ENCODE results near the gene TCF23.
"Not testable (repeated sequence)": the region's sequence is repeated elsewhere in the genome, so short reads cannot be mapped to it uniquely, and the experiment has no call there.

GRCh38 chr2:27111392-27112078, 37.3 kb upstream of the TCF23 start:
- TF ChIP-seq POLR2AphosphoS5 (IDR thresholded peaks at IDR 0.05); CTCF (IDR thresholded peaks at IDR 0.05 in 8 of 11, conservative IDR thresholded peaks at IDR 0.05 in 3 of 11); POLR2A (IDR thresholded peaks at IDR 0.05): not testable (repeated sequence)
